GM18508 (cell line): ENCODE measurements around the gene POLR2I.

Source experiments
- ATAC-seq: cut with Tn5 transposase; IDR thresholded peaks from one replicate; pipeline ENCODE4 v1.9.1; 2021; ENCODE audit warnings: moderate number of reproducible peaks; ENCODE audit not compliant: insufficient read depth, unreplicated experiment

Gene POLR2I

GRCh38 chr19:36103842-36104552 is 10.7 kb downstream of the POLR2I start:
- ATAC-seq, result no peak

- ATAC-seq, result no peak
Measured at GRCh38 chr19:36103040-36103626, 11.5 kb downstream of the POLR2I start.

GRCh38 chr19:36101550-36102327 is 12.9 kb downstream of the POLR2I start:
- ATAC-seq, result no peak

GRCh38 chr19:36100476-36100875 is 14.2 kb downstream of the POLR2I start:
- no peak for ATAC-seq

GRCh38 chr19:36099166-36099785 is 15.4 kb downstream of the POLR2I start:
- ATAC-seq, result no peak

- ATAC-seq, result no peak
Measured at GRCh38 chr19:36097036-36097435, 17.6 kb downstream of the POLR2I start.

- no peak for ATAC-seq
Measured at GRCh38 chr19:36093687-36094086, 21.0 kb downstream of the POLR2I start.

- ATAC-seq, result no peak
Measured at GRCh38 chr19:36093146-36093662, 21.5 kb downstream of the POLR2I start.

GRCh38 chr19:36092566-36092965 is 22.1 kb downstream of the POLR2I start:
- ATAC-seq, result no peak

GRCh38 chr19:36090910-36091695 is 23.6 kb downstream of the POLR2I start:
- no peak for ATAC-seq

GRCh38 chr19:36089847-36090246 is 24.8 kb downstream of the POLR2I start:
- ATAC-seq, result no peak

- no peak for ATAC-seq
Measured at GRCh38 chr19:36086326-36086725, 28.3 kb downstream of the POLR2I start.

GRCh38 chr19:36084231-36085009 is 30.3 kb downstream of the POLR2I start:
- ATAC-seq, result no peak

- no peak for ATAC-seq
Measured at GRCh38 chr19:36082916-36083315, 31.8 kb downstream of the POLR2I start.

GRCh38 chr19:36081894-36082293 is 32.8 kb downstream of the POLR2I start:
- no peak for ATAC-seq

GRCh38 chr19:36081385-36081784 is 33.3 kb downstream of the POLR2I start:
- ATAC-seq, result no peak

- ATAC-seq, result no peak
Measured at GRCh38 chr19:36079389-36079945, 35.2 kb downstream of the POLR2I start.

- ATAC-seq, result no peak
Measured at GRCh38 chr19:36073121-36073876, 41.4 kb downstream of the POLR2I start.
